BE2C (cell line): Measurements from ENCODE around the gene SMPDL3B.
"Not testable (repeated sequence)": the region's sequence is repeated elsewhere in the genome, so short reads cannot be mapped to it uniquely, and the experiment has no call there.

Source experiments
- DNase-seq: peaks from one replicate; pipeline ENCODE4 v3.0.0-alpha.2; 2020
- H3K27me3 ChIP-seq: fragments of 250-450 bp; sonication (Bioruptor Pico); 2 replicates; pipeline ENCODE4 v1.5.1; 2020; ENCODE audit warnings: mild to moderate bottlenecking
- H3K36me3 ChIP-seq: fragments of 250-450 bp; sonication (Bioruptor Pico); 2 replicates; pipeline ENCODE4 v1.5.1; 2020; ENCODE audit warnings: mild to moderate bottlenecking
- H3K4me1 ChIP-seq: fragments of 250-450 bp; sonication (Bioruptor Pico); 2 replicates; pipeline ENCODE4 v1.5.1; 2020
- H3K4me3 ChIP-seq: 2 replicates; pipeline ENCODE4 v1.5.1; 2011; ENCODE audit warnings: low read depth, low read length
- H3K9me3 ChIP-seq: fragments of 250-450 bp; sonication (Bioruptor Pico); 2 replicates; pipeline ENCODE4 v1.5.1; 2020
- TF ChIP-seq, protein P1 (sequence below): IDR thresholded peaks from 2 replicates; pipeline ENCODE4 v1.5.1; 2012; ENCODE audit warnings: mild to moderate bottlenecking, low read depth, low read length

SMPDL3B gene

DNA sequence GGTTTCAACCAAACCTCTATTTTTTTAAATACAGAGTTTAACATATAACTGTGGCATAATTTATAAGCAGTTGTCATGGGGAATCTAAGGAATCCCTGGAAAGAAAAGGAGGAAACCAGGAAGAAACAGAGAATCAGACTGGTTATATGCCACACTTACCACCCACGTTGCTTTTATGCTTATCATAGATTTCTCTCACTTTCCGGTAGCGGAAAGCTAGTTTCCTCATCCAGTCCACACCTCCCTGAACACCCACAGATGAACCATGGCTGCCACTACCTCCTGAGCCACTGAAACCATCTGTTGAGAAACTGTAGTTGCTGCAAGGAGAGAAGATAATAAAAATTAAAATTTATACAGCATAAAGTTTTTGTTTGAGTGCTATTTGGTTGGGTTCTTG, 58.4 kb downstream of the SMPDL3B start:
- TF ChIP-seq, protein P1, sequence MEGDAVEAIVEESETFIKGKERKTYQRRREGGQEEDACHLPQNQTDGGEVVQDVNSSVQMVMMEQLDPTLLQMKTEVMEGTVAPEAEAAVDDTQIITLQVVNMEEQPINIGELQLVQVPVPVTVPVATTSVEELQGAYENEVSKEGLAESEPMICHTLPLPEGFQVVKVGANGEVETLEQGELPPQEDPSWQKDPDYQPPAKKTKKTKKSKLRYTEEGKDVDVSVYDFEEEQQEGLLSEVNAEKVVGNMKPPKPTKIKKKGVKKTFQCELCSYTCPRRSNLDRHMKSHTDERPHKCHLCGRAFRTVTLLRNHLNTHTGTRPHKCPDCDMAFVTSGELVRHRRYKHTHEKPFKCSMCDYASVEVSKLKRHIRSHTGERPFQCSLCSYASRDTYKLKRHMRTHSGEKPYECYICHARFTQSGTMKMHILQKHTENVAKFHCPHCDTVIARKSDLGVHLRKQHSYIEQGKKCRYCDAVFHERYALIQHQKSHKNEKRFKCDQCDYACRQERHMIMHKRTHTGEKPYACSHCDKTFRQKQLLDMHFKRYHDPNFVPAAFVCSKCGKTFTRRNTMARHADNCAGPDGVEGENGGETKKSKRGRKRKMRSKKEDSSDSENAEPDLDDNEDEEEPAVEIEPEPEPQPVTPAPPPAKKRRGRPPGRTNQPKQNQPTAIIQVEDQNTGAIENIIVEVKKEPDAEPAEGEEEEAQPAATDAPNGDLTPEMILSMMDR = no peak
- Histone ChIP-seq H3K4me1 (no peaks in the 10 kb centered on the region), H3K9me3 (no peaks in the 10 kb centered on the region), H3K27me3 (no peaks in the 10 kb centered on the region), H3K36me3 (no peaks in the 10 kb centered on the region; the same call in 1 of the 2 replicates), H3K4me3 (no peak overlapping the region)
- no peak for DNase-seq

DNA sequence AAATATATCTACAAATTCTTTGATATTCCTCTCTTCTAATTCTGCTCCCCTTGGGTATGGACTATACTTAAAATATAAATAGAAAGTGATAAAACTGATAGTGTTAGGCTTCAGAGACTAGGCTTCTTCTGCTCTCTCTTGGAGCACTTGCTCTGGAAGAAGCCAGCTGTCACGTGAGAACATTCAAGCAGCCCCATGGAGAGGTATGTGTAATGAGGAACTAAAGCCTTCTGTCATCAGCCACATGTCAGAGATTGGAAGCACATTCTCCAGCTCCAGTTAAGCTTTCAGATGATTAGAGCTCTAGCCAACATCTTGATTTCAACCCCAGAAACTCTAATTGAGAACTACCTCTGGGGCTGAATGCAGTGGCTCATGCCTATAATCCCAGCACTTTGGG, 59.3 kb downstream of the SMPDL3B start:
- TF ChIP-seq, protein P1 = no peak
- Histone ChIP-seq H3K4me3 (no peak overlapping the region), H3K36me3 (no peaks in the 10 kb centered on the region; the same call in 1 of the 2 replicates), H3K4me1 (no peaks in the 10 kb centered on the region), H3K27me3 (no peaks in the 10 kb centered on the region), H3K9me3 (no peaks in the 10 kb centered on the region)
- DNase-seq = no peak

DNA sequence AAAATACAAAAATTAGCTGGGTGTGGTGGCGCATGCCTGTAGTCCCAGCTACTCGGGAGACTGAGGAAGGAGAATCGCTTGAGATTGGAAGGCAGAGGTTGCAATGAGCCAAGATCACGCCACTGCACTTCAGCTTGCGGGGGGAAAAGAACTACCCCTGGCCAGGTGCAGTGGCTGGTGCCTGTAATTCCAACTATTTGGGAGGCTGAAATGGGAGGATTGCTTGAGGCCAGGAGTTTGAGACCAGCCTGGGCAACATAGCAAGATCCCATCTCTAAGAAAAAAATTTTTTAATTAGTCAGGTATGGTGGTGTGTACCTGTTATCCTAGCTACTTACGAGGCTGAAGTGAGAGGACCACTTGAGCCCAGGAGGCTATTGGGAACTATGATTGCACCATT, 59.7 kb downstream of the SMPDL3B start:
- not testable (repeated sequence) for H3K36me3 ChIP-seq, H3K9me3 ChIP-seq, DNase-seq, H3K4me1 ChIP-seq, H3K27me3 ChIP-seq, H3K4me3 ChIP-seq

DNA sequence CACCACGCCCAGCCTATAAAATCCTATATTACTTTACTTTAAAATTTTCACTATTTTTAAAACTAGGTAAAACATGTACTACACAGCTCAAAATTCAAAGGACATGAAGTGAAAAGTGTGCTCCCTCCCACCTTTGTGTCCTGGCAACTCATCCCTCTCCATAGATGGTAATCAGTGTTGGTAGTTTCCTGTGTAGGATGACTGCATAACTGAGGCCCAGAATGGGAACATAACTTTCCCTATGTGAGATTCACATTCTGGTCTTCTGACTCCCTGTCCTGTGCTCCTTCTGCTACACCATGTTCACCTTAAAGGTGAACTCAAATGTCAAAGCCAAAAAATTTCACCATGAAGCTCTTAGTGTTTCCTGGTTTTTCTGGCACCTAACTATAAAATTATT, 64.3 kb downstream of the SMPDL3B start:
- H3K9me3 ChIP-seq = no peaks in the 10 kb centered on the region
- no peak for DNase-seq
- no peaks in the 10 kb centered on the region for H3K36me3 ChIP-seq
- no peaks in the 10 kb centered on the region for H3K27me3 ChIP-seq
- TF ChIP-seq, protein P1 = no peak
- H3K4me1 ChIP-seq = no peaks in the 10 kb centered on the region
- H3K4me3 ChIP-seq = no peak overlapping the region

DNA sequence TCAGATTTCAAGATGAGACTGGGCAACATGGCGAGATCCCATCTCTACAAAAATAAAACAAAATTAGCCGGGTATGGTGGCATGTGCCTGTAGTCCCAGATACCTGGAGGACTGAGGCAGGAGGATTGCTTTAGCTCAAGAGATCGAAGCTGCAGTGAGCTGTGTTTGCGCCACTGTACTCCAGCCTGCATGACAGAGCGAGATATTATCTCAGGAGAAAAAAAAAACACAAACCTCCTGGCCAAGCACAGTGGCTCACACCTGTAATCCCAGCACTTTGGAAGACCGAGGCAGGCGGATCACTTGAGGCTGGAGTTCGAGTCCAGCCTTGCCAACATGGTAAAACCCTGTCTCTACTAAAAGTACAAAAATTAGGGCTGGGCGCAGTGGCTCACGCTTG, 67.8 kb downstream of the SMPDL3B start:
- Histone ChIP-seq H3K36me3 (no peaks in the 10 kb centered on the region), H3K9me3 (no peaks in the 10 kb centered on the region), H3K4me1 (no peaks in the 10 kb centered on the region), H3K4me3 (no peak overlapping the region), H3K27me3 (no peaks in the 10 kb centered on the region)
- no peak for DNase-seq
- TF ChIP-seq, protein P1 = no peak

DNA sequence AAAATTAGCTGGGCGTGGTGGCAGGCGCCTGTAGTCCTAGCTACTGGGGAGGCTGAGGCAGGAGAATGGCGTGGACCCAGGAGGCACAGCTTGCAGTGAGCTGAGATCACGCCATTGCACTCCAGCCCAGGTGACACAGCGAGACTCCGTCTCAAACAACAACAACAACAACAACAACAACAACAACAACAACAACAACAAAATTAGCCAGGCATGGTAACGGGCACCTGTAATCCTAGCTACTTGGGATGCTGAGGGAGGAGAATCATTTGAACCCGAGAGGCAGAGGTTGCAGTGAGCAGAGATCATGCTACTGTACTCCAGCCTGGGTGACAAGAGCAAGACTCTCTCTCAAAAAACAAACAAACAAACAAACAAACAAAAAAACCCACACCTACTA, 68.3 kb downstream of the SMPDL3B start:
- H3K36me3 ChIP-seq, H3K9me3 ChIP-seq, H3K27me3 ChIP-seq, H3K4me1 ChIP-seq, DNase-seq, H3K4me3 ChIP-seq: not testable (repeated sequence)
